DMS79 (cell line): ENCODE data around the gene CCNF.
"Not testable (repeated sequence)": the region's sequence is repeated elsewhere in the genome, so short reads cannot be mapped to it uniquely, and the experiment has no call there.

Experiments
- DNase-seq: peaks from one replicate; lab custom pipeline; 2025; lab: John Stamatoyannopoulos, UW

Gene CCNF

GRCh38 chr16:2428051-2428783 lies 1.0 kb upstream of the CCNF start:
- DNase-seq, result no peak

DNA sequence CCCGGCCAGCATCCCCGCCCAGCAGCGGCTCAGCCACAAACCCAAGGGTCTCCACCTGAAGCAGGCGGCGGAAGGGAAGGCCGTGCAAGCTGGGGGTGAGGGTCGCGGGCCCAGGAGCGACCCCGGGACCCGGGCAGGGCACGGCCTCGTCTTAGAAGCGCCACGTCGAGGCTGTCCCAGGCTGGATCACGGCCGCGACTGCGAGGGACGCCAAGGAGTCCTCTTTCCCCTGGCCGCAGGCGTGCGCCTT lies 538 bp upstream of the CCNF start:
- no peak for DNase-seq

GRCh38 chr16:2429771-2430663 lies 770 bp downstream of the CCNF start:
- no peak for DNase-seq

DNA sequence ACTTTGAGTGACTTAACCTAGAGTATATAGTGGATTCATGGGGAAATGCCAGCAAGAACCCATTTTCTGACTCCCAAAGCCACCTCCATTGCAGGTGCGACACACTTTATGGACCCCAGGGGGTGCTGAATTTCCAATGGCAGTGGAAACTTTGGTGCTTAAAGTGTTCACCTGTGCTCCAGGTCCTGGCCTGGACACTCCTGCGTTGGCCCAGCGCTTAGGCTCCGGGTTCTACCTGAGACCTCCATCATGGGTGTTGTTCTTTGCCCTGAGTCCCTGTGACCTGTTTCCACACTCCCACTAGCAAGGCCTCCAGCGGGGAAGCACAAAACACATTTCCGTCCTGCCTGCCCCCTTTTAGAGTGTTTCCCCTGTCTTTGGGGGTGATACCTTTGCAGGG lies 3.0 kb downstream of the CCNF start:
- no peak for DNase-seq

DNA sequence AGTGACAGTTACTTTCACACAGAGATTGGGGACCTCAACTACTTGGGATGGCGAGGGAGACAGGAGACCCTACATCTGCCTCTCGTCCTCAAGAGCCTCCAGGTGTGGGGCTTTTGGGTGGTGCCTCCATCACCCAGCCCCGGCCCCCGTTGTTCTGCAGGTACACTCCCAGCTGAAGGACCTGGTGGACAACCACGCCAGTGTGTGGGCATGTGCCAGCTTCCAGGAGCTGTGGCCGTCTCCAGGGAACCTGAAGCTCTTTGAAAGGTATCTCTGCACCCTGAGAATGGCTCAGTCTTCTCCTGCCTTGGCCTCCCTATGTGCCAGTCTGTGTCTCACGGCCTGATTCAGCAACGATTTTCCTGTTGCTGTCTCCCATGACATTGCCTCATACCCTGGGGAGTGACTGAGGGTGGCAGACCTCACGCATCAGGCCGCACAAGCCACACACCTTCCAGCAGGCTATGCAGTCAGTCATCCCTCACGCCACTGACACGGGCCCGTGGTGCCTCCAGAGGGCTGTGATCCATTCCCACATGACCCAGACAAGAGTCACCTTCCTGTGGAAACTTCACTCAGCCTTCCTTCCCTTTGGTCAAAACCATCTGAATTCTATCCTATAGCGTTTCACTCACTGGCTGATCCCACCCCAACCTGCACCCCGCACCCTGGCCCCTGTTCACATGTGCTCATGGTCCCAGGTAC lies 3.7 kb downstream of the CCNF start:
- no peak for DNase-seq

DNA sequence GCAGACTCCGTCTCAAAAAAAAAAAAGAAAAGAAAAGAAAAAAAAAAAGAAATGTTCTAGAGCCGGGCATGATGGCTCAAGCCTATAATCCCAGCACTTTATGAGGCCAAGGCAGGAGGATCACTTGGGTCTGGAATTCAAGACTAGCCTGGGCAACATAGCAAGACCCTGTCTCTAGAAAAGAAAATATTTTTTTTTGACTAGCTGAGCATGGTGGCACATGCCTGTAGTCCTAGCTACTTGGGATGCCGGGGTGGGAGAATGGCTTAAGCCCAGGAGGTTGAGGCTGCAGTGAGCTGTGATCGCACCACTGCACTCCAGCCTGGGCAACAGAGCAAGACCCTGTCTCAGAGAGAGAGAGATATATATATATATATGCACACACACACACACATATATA lies 6.0 kb downstream of the CCNF start:
- not testable (repeated sequence) for DNase-seq

- DNase-seq, result no peak
Measured at GRCh38 chr16:2436110-2436509, 6.9 kb downstream of the CCNF start.

DNA sequence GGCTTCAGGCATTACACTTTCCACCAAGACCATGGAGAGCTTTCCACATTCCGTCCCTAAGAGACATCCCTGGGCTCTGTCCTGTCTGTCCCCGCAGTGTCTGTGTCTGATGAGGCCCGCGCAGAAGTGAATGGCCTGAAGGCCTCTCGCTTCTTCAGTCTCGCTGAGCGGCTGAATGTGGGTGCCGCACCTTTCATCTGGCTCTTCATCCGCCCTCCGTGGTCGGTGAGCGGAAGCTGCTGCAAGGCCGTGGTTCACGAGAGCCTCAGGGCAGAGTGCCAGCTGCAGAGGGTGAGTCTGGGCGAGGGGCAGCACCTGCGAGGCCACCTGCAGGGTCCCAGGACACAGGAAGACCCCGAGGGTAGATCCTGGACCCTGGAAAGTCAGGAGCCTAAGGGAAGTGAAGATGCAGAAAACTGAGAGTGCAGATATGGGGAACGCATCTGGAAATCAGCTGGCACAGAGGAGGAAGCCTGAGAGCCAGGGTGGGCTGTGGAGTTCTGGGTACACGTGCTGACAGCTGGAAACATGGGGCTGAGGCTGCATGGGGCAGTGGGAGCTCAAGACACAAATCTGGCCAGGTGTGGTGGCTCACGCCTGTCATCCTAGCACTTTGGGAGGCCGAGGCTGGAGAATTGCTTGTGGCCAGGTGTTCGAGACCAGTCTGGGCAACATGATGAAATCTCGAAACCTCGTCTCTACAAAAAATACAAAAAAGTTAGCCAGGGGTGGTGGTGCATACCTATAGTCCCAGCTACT lies 8.0 kb downstream of the CCNF start:
- no peak for DNase-seq

DNA sequence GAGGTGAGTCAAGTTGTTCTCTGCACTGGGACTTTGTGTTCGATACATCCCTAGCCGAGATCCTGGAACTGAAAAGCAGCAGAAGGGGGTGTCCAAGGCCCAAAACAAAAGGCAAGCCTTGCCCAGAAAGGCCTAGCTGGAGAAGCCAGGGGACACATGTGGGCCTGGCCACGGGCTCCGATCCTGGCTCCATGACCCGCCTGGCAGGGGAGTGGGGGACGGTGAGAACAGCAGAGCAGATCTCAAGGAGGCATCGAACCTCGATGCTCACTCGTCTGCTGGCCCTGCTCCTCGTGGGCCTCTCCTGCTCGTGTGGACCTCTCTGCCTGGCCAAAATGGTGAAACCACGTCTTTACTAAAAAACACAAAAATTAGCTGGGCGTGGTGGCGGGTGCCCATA lies 8.9 kb downstream of the CCNF start:
- no peak for DNase-seq

GRCh38 chr16:2439598-2439997 lies 10.4 kb downstream of the CCNF start:
- DNase-seq, result no peak

- DNase-seq, result not testable (repeated sequence)
Measured at GRCh38 chr16:2441143-2441804, 12.0 kb downstream of the CCNF start.

GRCh38 chr16:2443555-2443954 lies 14.3 kb downstream of the CCNF start:
- DNase-seq, result no peak

DNA sequence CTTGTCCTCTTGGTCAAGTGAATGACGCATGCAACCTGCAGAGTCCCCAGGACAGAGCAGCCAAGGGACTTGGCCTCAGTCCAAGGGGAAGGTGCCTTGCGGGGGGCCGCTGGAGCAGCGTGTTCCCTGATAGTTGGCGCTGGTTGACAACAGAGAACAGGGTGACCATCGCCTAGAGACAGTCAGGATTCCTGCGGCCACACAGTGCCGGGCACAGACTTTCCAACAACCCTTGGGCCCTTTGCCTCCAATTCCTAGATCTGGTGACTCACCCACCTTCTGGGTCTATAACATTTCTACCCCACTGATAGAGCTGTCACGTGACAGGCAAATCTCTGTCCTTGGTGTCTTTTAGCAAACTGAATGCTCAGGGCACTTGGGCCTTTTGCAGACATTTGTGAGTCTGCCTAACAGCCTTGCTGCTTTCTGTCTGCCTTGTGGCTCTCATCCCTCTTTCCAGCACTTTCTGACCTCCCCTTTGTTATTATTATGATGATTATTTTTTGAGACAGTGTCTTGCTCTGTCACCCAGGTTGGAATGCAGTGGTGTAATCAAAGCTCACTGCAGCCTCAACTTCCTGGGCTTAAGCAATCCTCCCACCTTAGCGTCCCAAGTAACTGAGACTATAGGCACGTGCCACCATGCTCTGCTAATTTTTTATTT lies 18.8 kb downstream of the CCNF start:
- no peak for DNase-seq

DNA sequence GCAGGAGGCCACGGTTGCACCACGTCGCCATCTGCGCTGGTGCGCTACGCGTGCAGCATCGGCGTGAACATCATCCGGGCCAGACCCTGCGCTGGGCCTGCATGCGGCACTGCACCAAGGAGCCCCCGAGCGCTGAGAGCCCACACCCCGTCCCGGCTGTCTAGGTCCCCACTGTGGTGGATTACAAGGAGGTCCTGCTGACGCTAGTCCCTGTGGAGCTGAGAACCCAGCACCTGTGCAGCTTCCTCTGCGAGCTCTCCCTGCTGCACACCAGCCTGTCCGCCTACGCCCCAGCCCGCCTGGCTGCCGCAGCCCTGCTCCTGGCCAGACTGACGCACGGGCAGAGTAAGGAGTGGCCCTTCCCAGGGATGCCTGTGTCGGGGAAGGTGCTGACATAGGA lies 19.9 kb downstream of the CCNF start:
- no peak for DNase-seq

DNA sequence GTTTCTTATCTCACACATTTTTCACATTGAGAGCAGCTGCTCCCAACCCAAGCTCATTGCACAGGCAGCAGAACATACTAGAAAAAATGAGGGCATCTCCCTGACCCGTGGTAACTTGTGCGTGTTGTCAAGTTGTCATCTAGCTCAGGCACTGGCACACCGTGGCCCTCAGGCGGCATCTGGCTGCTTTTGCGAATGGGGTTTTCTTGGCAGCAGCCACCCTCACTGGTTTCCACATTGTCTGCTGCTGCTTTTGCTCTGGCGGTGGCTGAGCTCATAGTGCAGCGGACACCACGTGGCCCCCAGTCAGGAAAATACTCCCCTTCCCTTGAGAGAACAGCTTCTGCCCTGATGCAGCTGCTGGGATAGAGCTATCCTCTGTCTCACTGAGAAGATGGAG lies 21.3 kb downstream of the CCNF start:
- no peak for DNase-seq

DNA sequence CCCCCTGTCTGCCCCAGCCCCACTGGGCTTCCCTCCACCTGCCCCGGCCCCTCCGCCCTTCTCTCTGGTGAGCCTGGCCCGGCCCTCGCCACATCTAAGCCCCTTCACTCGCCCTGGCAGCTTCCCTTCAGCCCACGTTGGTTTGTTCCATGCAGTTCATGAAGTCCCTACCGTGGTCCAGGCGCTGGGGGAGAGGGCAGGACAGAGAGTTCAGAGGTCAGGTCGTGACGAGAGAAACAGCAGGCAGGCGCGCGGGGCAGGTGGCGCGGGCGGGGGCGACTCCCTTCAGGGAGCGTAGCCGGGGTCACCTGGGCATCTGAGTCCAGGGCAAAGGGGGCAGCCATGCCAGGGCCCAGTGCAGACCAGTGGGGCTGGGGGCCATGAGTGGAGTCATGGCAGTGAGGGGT lies 21.7 kb downstream of the CCNF start:
- DNase-seq, result no peak

DNA sequence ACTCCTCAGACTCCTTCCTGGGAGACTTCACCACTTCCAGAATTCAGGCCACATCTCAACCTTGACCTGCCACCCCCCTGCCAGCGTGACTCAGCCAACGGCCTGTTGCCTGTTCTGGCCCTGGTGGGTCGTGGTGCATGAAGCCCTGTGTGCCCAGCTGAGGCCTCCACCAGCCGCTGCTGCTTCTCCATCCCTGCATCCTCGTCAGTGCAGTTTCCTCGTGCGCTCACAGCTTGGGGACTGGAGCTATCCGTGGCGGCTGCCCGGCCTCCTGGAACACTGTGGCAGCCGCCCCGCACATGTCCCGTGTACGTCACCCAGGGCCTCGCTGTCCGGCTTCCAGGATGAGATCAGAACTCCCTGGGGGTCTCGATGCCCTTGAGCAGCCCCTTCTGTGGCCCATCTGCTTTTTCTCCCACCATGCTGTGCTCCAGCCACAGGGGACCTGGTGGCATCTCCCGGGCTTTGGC lies 22.6 kb downstream of the CCNF start:
- DNase-seq, result no peak

DNA sequence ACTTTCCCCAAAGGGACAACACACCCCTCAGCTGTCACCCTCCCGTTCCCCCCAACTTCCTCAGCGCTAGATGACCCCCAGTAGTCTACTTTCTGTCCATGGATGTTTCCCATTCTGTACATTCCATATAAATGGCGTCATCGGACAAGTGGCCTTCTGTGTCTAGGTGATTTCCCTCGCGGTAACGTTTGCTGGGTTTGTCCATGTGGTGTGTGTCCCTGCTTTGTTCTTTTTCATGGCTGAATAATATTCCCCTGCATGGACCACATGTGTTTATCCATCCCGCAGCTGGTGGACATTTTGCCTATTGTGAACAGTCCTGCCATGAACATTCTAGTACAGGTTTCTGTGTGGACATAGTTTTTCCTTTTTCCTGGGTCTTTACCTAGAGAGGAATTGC lies 23.4 kb downstream of the CCNF start:
- DNase-seq, result no peak

- no peak for DNase-seq
Measured at GRCh38 chr16:2455081-2455845, 26.0 kb downstream of the CCNF start.

GRCh38 chr16:2456551-2457153 lies 27.4 kb downstream of the CCNF start:
- no peak for DNase-seq
